HG03135 (cell line): ENCODE results near the gene TTC34.
"Not testable (repeated sequence)": the region's sequence is repeated elsewhere in the genome, so short reads cannot be mapped to it uniquely, and the experiment has no call there.

Source experiments
- ATAC-seq: cut with Tn5 transposase; IDR thresholded peaks from one replicate; pipeline ENCODE4 v1.9.1; 2021; ENCODE audit warnings: mild to moderate bottlenecking, moderate library complexity; ENCODE audit not compliant: unreplicated experiment

Gene TTC34

GRCh38 chr1:2631136-2632050 lies 170.1 kb downstream of the TTC34 start:
- no peak for ATAC-seq

- no peak for ATAC-seq
These were observed 170.9 kb downstream of the TTC34 start for GRCh38 chr1:2630498-2631135.

DNA sequence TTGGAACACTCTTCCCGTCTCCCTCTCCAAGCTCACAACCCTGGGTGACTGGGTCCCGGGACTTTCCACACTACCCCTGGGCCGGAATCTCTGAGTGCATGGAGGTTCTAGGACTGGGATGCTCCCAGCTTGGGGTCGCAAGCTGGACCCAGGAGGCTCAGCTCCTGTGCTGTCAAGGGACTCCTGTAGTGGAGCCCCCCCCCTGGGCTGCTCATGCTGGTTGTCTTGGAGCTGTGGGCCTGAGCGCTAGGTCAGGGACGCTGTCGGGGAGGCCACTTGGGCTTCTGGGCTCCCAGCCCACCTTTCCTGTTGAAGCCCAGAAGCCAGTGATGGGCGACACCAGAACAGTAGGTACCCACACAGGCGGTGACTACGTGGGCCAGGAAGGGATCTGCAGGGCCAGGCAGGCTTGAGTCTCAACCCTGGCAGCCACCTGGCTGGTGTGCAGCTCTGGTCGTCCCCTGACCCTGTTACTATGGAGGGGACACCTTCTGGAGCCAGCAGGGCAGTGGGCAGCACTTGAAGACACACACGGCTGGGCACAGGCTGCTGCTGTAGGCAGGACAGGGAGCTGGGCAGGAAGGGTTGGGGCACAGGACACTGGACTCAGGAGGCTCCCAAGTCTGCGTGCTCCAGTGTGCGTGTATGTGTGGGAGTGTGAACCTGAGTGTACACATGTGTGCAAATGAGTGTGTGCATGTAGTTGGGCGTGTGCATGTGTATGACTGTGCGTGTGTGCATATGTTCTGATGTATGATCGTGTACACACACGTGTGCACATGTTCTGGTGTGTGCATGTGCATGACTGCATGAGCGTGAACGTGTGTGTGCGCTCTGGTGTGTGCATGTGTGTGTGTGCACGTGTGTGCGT lies 171.6 kb downstream of the TTC34 start:
- ATAC-seq: no peak

DNA sequence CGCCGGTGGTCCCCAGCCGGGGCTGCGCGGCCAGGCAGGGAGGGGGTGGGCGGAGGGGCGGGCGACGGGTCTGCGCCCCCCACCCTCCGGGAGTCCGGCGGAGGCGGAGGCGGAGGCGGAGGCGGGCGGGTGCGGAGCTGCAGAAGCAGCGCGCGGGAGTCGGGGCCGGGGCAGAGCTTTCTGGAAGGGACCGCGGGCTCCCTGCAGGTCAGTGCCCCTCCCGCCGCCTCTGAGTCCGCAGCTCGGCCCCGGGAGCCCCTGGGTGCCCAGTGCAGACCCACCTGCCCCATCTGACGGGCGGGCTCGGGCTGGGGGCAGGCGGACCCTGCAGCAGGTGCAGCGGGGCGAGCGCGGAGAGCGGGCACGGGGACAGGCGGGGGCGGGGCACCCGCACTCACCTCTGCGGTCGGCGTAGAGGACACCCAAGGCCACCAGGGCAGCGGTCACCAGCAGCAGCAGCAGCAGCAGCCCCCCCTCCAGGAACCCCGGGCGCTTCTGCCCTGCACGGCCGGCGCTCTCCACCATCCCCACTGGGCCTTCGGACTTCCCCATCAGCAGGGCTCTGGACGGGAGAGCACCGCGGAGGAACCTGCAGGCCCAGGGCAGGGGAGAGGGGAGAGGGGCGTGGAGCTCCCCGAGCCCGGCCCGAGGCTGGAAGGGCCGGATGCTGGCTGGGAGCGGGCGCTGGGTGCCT lies 172.4 kb downstream of the TTC34 start:
- no peak for ATAC-seq

DNA sequence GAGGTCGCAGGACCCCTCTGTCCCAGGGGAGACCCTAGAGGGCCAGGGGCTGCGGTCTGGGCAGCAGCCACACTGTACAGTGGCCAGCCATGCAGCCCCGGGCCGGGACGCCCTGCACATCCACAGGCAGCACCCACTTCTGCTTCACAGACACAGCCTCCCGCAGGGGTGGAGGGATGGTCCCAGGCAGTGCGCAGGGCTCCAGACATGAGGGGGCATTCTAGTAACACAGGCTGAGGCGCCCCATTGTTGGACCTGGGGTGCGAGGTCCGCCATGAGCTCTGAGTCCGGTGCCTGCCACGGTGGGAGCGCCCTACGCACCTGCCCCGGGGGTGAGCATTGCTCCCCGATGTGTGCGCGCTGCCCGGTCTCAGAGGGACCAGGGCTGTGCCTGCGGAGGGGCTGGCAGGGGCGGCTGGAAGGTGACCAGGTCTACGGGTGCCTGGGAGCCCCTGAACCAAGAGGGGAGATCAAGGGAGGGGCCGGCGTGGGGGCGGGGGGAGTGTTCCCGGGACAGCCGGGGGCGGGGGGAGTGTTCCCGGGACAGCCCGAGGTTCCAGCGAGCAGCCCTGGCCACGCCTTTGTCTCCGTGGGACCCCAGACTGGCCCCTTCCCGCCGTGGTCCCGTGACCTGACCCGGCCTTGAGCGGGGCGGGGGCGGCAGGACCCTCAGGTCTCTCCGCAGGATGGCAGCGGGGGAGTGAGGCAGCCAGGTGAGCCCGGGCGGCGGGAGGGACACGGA lies 173.1 kb downstream of the TTC34 start:
- ATAC-seq: no peak

DNA sequence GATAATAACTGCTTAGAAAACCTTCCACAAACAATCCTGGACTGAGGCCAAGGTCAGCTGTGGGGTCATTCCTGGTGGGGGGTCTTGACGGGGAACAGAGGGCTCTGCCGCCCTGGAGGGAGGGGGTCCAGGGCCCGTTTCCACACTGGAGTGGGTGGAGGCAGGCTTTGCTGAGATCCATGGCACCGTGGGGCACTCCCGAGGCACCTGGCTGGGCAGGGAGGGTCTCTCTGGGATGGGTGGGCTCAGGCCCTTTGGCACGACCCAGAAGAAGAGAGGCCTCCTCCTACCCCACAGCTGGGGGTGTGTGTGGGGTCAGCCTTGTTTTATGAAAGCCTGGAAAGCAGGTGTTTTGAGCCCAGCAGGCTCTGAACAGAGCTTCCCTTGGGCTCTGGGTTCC lies 173.7 kb downstream of the TTC34 start:
- no peak for ATAC-seq

DNA sequence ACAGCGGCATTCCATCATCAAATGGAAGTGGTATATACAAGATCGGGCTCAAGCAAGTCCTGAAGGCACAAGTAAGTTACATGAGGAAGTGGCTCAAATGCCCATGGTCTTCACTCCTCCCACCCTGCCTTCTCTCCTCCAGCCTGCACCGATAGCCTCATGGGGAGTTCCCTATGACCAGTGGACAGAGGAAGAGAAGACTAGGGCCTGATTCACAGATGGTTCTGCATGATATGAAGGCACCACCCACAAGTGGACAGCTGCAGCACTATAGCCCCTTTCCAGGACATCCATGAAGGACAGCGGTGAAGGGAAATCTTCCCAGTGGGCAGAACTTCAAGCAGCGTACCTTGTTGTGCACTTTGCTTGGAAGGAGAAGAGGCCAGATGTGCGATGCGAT lies 175.7 kb downstream of the TTC34 start:
- not testable (repeated sequence) for ATAC-seq

GRCh38 chr1:2625311-2625710 lies 176.2 kb downstream of the TTC34 start:
- no peak for ATAC-seq

- ATAC-seq: no peak
These were observed 176.7 kb downstream of the TTC34 start for GRCh38 chr1:2624735-2625300.

GRCh38 chr1:2623571-2624337 lies 177.7 kb downstream of the TTC34 start:
- ATAC-seq: no peak

GRCh38 chr1:2617971-2618470 lies 183.5 kb downstream of the TTC34 start:
- ATAC-seq: no peak

- ATAC-seq: no peak
These were observed 187.3 kb downstream of the TTC34 start for GRCh38 chr1:2614145-2614544.

DNA sequence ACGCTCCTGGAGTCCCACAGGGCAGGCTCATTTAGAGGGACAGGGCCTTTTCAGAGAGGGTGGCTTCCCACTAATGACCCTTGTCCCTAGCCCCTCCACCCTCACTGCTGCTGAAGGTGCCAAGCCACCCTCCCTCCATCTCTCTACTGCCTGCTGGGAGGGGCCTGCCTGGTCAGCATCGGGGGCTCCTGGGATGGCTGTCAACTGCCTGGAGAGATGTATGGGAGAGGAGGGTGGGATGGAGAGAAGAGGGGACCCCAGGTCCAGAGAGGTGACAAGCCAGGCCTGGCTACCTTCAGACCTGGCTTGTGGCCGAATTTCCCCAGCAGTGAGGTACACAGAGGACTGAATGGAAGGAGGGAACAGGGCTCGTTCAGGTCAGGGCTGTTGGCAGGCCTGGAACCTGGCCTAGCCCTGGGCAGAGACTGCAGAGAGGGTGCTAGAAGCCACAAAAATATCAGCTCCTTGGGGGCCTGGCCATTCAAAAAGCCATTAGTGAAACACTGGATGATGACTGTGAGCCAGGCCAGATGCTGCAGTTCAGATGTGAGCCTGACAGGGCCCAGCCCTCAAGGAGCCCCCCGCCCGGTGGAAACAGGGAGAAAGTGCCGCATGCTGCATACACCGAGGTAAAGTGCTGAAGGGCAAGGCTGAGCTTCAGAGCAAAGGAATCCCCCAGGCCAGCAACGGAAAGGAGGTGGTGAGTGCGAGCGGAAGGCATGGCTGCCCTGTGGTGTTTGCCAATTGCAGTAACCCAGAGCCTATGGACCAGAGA lies 188.7 kb downstream of the TTC34 start:
- ATAC-seq: no peak

GRCh38 chr1:2611621-2612437 lies 189.7 kb downstream of the TTC34 start:
- ATAC-seq: no peak

DNA sequence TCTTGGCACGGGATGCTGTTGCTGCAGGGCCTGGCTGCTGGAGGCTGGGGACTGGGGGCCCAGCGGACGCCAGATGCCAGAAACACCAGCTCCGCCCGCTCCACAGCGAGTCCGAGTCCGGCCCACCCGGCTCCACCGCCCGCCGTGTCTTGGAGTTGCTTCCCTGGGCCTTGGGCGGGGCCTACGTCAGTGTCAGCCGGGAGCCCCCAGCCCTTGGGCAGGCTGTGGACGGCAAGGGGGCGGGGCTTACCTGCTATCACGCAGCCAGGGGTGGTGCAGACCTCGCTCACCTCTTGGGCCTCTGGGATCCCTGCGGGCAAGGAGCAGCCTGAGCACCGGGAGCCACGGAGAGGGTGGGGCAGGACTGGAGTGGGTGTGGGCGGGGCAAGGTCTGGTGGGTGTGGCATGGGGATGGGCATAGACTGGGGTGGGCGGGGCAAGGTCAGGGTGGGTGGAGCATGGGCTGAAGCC lies 190.4 kb downstream of the TTC34 start:
- no peak for ATAC-seq

GRCh38 chr1:2610036-2610959 lies 191.2 kb downstream of the TTC34 start:
- ATAC-seq: no peak
